AG08396 (cell line): ENCODE measurements around the gene NRL.
A peak's percentile ranks its signal among the peaks of the same experiment; 100 is the strongest.

Experiments
- DNase-seq: peaks from one replicate; pipeline ENCODE4 v3.0.0; 2012; ENCODE audit warnings: low spot score, mixed read lengths

The NRL gene

GRCh38 chr14:24144451-24144850, 29.7 kb upstream of the NRL start:
- no peak for DNase-seq

GRCh38 chr14:24143511-24143910, 28.8 kb upstream of the NRL start:
- no peak for DNase-seq

DNA sequence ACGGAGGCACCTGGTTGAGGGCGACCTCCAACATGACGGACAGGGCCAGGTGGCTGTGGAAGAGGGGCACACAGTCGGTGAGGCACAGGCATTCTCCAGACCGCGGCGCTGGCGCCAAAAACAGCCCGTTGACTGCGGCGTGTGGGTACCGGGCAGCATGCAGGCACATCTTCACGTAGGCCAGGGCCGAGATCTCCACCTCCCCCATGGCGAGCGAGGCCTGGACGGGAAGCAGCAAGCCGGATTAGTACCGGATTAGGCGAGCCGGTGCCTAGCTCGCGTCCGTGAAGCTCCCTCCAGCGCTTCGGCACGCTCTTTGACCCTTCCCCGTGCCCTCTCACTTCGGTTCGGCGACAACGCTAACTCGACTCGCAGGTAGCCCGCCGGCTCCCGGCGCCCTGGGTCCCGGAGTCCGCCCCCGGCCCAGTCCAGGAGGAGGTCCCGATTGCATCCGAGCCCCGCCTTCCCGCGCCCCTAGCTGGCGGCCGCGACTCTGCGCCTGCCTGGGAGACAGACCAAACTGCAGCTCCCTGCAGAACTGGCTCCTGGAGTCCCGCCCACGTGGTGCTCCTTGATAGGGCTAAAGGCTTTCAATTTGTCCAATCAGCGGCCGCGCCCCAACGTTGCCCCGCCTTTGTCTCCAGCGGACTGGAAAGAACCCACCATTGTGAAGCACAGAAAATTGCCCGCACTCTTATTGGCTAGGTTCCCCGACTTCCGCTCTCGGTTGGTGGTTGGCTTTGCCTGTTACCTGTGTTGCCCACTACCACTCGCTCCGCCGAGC, 26.5 kb upstream of the NRL start, which contains the start of gene EMC9:
Gene EMC9 (minus strand): TSS at position 495 of the 784 bp plus-strand sequence. CDS start 287 bp downstream, at position 208.
- peak; percentile 98 for DNase-seq

DNA sequence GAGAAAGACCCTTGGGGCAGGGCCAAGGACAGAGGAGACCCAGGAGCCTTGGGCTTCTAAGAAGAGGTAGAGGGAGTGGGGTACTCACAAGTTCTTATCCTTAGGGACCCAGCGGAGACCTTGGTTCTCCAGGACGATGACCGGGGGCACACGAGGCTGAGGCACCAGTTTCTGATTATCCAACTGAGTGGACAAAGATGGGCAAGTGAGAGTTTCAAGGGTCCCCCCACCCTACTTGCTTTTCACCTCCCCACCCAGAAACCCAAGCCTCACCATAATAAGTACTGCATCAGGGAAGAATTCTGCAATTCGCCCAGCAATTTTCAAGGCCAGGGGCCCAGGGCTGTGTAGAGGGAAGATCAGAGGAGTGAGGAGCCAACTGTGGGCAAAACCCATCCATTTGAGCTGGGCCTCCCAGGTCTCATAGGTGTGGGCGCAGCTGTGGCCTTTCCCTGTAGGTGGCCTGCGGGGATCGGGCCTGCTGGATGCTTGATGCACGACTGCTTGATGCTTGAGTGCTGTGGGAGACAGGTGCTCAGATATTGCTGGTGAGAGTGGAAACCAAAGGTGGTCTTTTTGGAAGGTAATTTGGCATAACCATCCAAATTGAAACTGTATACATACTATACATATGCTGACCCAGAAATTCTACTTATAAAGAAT, 24.7 kb upstream of the NRL start:
- DNase-seq = no peak

DNA sequence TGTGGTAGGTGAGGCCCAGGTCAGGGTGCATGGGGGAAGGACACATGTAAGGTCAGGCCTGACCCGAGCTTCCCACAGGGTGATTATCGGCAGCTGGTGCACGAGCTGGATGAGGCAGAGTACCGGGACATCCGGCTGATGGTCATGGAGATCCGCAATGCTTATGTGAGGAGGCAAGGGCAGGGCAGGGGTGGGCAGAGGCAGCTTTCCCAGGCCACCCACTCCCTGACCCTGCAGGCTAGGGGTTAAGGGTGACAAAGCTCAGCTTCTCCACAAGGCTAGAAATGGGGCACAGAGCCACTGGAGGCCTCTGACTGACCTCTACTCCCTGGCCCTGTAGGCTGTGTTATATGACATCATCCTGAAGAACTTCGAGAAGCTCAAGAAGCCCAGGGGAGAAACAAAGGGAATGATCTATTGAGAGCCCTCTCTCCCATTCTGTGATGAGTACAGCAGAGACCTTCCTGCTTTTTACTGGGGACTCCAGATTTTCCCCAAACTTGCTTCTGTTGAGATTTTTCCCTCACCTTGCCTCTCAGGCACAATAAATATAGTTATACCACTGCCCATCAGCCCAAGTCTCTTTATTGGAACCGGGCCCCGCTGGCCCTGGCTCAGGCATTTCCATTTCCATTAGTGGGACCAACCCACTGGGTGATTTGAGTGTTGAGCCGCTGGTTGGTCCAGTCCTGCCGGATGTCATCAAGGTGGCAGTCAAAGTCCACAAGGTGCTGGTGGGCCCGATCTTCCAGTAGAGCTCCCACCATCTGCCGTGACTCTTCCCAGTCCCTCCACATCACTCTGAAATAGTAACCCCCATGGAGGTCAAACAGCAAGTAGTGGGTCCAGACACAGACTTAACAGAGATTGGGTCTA, 23.9 kb upstream of the NRL start:
- no peak for DNase-seq

DNA sequence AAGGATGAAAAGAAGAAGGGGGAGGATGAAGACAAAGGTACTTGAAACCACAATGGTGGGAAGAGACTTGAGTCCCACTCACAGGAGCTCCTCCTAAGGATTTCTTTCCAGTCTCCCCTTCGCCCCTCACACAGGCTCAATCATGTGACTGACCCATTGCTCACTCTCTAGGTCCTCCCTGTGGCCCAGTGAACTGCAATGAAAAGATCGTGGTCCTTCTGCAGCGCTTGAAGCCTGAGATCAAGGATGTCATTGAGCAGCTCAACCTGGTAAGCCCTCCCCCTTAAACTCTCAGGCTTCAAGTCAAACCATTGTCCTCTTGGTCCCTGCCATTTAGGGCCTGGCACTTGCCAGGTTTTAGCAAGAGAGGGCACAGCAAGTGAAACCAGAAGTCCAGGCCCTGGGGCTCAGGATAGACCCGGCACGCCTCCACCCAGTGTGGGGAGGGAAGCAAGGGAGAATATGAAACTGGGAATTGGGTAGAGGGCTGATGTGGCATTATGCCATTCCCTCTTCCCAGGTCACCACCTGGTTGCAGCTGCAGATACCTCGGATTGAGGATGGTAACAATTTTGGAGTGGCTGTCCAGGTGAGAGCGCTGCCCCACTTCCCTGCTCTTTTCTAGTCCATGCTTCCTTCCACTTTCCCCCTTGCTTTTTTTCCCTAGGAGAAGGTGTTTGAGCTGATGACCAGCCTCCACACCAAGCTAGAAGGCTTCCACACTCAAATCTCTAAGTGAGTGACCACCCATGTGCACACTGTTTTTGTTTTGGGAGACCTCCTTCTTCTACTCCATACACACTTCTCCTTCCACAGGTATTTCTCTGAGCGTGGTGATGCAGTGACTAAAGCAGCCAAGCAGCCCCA, 23.0 kb upstream of the NRL start:
- DNase-seq = no peak

DNA sequence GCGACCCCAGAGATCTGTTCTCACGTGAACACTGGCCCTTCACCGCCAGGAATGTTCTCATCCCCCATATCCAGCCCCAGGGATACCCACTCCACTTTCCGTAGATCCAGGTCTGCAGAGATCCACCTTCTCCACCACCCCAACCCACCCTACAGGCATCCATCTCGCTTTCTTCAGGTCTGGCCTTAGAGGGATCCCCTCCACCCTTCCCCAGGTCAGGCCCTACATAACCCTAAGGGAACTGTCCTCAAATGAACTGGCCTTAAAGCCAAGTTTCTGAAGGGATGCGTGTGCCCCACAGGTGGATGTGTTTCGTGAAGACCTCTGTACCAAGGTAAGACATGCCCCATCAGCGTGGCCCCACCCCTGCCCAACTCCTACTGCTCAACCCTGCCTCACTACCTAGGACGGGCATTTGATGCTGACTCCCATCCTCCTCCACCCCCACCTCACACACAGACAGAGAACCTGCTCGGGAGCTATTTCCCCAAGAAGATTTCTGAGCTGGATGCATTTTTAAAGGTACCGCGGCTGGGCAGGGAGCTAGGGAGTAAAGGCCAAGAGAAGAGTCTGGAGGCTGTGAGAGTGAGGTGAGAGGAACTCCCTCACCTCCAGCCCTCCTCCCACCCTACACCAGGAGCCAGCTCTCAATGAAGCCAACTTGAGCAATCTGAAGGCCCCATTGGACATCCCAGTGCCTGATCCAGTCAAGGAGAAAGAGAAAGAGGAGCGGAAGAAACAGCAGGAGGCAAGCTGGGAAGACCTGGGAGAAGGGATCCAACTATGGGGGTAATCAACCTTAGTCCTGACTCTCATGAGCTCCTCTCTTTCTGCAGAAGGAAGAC, 22.2 kb upstream of the NRL start:
- no peak for DNase-seq

DNA sequence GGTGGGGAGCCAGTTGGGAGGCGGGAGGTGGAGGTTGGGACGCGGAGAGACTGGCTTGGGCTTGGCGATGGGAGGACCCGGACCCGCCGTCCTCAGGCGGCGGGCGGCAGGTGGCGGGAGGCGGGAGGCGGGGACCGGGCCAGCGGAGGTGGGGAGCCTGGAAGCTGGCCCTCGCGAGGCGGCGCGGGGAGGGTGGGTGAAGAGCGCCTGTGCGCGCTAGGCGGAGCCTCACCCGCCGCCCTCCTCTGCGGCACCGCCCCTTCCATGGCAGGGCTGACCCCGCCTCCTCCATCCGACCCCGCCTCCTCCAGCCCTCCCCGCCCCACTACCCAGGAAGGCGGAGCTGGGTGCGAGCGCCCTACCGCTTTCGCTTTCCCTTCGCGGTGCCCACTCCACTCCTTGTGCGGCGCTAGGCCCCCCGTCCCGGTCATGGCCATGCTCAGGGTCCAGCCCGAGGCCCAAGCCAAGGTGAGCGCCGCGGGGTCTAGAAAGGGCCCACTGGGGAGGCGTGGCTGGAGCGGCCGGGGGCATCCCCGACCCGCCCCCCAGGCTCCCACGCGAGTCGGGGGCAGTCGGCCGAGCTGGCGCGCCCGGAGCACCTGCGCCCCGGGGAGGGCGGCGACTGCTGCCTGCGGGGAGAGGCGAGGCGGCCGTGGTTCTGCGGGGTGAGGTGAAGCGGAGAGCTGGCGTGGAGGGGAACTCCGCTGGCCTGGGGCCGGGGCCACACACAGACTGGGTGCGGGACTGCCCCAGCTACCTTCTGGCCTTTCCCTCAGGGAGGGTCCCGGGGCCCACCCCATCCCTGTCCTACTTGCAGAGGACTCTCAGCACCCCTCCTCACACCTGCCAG, 21.3 kb upstream of the NRL start, which contains the start of gene PSME1:
Gene PSME1 (plus strand): TSS at position 361 of the 850 bp plus-strand sequence. CDS start 69 bp downstream, at position 430.
- DNase-seq = peak; percentile 98

GRCh38 chr14:24135584-24135833, 20.8 kb upstream of the NRL start:
- DNase-seq = no peak

DNA sequence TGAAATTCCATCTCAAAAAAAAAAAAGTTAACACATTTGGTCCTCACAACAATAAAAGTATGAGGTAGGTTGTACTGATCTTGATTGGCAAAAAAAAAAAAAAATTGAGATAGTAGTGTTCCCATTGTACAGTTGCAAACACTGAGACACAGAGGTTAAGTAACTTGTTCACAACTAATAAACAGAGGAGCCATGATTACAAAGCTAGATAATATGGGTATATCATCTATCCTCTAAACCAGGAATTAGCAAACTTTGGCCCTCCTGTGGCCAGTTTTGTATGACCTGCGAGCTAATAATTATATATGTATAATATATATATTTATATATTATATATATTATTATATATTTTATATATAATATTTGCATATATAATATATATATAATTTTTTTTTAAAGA, 19.0 kb upstream of the NRL start:
- DNase-seq = no peak

DNA sequence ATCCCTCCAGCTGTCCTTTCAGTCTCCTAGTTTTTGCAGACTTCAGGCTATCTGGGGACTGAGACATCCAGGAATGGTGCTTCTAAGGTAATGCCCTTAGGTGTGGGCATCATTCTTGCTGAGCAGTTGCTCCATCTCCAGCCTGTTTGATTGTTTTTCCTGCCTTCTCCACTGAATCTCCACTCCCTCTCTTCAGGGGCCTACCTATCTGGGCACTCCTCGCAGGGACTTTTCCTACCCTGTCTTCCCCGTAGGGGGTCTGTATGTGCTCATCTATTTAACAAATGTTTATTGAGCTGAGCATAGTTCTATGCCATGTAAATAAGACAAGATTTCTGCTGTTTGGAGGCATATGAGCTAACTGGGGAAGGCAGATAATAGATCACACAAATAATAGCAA, 18.2 kb upstream of the NRL start:
- DNase-seq = no peak

DNA sequence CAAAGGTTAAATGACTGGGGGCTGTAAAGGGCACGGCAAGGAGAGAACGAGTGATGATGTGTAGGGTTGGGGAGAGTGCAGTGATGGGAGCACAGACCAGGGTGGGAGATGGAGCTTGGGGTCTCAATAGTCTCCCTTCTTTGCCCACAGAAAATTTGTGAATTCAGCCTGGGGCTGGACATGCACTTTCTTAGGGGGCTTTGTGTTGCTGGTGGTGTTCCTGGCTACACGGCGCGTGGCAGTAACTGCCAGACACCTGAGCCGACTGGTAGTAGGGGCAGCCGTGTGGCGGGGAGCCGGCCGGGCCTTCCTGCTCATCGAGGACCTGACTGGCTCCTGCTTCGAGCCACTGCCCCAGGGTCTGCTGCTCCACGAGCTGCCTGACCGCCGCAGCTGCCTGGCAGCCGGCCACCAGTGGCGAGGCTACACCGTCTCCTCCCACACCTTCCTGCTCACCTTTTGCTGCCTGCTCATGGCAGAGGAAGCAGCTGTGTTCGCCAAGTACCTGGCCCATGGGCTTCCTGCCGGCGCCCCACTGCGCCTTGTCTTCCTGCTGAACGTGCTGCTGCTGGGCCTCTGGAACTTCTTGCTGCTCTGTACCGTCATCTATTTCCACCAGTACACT, 17.4 kb upstream of the NRL start:
- no peak for DNase-seq

DNA sequence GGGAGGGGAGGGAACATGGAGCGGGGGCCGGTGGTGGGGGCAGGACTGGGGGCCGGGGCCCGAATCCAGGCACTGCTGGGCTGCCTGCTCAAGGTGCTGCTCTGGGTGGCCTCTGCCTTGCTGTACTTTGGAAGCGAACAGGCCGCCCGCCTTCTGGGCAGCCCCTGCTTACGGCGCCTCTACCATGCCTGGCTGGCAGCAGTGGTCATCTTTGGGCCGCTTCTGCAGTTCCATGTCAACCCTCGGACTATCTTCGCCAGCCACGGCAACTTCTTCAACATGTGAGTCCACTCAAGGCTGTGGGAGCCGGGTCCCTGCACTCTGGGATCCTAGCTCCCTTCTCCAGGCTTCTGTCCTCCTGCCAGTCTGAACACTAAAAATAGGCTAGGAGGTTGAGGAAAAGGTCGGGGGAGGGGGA, 16.8 kb upstream of the NRL start:
- no peak for DNase-seq

DNA sequence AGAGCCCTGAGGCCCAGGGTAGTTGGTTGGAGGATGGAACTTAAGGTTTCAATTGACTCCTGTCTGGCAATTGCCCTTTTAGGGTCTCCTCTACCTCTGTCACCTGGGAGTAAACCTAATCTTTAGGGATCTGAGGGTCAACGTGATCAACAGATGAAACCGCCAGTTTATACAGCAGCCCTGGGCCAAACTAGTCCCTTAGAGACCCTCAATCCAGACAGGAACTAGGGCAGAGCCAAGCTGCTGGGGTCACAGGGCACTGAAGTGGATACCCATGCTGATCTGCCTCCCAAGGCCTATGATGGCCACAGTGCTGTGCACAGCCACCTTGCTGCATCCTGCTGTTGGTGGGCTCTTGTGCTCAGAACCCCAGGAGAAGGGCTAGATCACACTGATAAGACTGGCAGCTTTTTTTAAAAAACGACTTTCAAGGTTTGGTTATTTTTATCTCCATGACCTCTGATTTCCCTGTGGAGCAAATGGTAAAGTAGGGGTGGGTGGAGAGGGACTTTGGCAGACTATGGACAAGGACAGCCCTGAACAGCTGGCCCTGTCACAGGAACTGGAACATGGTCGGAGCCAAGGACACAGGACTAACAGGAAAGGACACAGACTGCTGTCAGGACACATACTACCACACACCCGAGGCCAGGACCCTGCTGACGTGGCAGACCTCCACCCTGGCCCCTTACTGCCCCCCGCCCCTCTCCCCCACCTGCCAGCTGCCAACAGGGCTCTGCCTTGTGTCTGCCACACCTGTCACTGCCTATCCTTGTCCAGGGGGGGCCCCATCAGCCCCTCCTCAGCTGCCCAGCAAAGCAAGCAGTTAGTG, 16.2 kb upstream of the NRL start:
- no peak for DNase-seq

DNA sequence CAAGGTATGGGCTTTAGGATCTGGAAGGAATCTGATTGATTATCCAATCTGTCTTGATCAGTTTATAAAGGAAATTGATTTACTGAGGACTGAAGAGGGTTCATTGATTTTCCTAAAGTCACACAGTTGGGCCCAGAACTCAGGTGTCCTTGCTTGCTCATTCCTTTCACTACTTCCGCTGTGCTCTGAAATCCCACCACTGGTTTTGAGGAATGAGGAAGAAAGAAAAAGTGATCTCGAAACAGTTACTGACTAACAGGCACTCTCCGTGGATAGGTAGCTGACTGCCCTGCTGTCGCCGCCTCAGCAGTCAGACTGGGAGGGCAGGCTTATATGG, 15.6 kb upstream of the NRL start, which contains the start of gene FITM1:
Gene FITM1 (plus strand): TSS at position 280 of the 337 bp plus-strand sequence. CDS start 905 bp downstream, outside the sequence.
- no peak for DNase-seq

- no peak for DNase-seq
These were observed 14.8 kb upstream of the NRL start for GRCh38 chr14:24129410-24129998.

DNA sequence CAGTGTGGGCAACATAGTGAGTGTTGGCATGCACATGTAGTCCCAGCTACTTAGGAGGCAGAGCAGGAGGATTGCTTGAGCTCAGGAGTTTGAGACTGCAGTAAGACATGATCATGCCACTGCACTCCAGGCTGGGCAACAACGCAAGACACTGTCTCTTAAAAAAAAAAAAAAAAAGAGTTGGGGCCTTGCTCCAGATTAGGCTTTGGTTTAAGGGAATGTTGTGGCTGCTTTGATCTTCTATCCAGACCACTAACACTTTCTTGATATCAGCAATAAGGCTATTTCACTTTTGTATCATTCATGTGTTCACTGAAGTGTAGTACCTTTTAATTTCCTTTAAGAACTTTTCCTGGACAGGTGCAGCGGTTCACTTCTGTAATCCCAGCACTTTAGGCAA, 12.9 kb upstream of the NRL start:
- DNase-seq = no peak

DNA sequence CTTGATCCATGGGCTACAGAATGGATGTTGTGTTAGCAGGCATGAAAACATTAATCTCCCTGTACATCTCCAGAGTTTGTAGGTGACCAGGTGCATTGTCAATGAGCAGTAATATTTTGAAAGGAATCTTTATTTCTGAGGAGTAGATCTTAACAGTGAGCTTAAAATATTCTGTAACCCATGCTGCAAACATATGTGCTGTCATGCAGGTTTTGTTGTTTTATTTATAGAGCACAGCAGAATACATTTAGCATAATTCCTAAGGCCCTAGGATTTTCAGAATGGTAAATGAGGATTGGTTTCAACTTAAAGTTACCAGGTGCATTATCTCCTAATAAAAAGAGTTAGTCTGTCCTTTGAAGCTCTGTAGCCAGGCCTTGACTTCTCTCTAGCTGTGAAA, 12.2 kb upstream of the NRL start:
- no peak for DNase-seq
